NT2/D1 (cell line): ENCODE measurements around the gene CACNA1E.

Source experiments
- SUZ12 ChIP-seq: IDR thresholded peaks from 2 replicates; pipeline ENCODE4 v1.6.1; 2011; ENCODE audit not compliant: insufficient read length, insufficient read depth; ENCODE audit errors: extremely low read depth
- YY1 ChIP-seq: IDR thresholded peaks from 2 replicates; pipeline ENCODE4 v1.6.1; 2011; ENCODE audit not compliant: insufficient read length, insufficient read depth
- ZNF274 ChIP-seq: IDR thresholded peaks from 2 replicates; pipeline ENCODE4 v1.6.1; 2011; ENCODE audit warnings: mild to moderate bottlenecking, low read depth, low read length

DNA sequence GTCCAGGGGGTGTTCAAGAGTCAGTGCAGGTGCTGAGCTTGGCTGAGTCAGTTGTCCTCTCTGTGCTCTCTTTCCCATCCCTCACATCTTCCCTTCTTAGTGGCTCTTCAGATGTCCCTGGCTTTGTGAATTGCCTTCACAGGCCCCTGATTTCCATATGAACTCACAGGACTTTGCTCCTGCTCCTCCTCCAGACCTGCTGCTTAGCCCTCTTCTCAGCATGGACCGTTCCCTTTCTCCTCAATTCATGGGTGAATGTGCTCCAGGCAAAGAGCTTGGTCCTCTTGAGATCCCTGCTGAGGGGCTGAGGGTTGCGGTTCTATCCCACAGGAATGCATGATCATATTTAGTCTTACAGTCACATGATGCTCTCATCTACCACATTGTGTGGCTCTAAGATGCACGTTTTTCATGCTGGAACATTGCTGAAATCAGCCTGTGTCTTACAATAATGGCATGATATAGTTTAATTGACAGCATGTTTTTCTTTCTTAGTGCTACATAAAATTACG, 30.5 kb downstream of the CACNA1E start:
- TF ChIP-seq ZNF274 (no peak), SUZ12 (no peak), YY1 (no peak)
